NCI-H1436 (cell line): ENCODE measurements around the gene SPATC1L.
"Not testable (repeated sequence)": the region's sequence is repeated elsewhere in the genome, so short reads cannot be mapped to it uniquely, and the experiment has no call there.

ENCODE experiments used
- DNase-seq: peaks from one replicate; lab custom pipeline; 2025; lab: John Stamatoyannopoulos, UW

Gene SPATC1L

DNA sequence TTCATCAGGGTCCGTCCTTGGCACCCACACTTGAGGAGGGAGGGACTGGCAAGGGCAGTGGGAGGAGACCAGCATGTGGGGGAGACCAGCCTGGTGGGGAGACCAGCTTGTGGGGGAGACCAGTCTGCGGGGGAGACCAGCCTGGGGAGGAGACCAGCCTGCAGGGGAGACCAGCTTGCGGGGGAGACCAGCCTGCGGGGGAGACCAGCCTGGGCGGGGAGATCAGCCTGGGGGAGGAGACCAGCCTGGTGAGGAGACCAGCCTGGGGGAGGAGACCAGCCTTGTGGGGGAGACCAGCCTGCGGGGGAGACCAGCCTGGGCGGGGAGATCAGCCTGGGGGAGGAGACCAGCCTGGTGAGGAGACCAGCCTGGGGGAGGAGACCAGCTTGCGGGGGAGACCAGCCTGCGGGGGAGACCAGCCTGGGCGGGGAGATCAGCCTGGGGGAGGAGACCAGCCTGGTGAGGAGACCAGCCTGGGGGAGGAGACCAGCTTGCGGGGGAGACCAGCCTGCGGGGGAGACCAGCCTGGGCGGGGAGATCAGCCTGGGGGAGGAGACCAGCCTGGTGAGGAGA is 836 bp downstream of the SPATC1L start:
- not testable (repeated sequence) for DNase-seq

DNA sequence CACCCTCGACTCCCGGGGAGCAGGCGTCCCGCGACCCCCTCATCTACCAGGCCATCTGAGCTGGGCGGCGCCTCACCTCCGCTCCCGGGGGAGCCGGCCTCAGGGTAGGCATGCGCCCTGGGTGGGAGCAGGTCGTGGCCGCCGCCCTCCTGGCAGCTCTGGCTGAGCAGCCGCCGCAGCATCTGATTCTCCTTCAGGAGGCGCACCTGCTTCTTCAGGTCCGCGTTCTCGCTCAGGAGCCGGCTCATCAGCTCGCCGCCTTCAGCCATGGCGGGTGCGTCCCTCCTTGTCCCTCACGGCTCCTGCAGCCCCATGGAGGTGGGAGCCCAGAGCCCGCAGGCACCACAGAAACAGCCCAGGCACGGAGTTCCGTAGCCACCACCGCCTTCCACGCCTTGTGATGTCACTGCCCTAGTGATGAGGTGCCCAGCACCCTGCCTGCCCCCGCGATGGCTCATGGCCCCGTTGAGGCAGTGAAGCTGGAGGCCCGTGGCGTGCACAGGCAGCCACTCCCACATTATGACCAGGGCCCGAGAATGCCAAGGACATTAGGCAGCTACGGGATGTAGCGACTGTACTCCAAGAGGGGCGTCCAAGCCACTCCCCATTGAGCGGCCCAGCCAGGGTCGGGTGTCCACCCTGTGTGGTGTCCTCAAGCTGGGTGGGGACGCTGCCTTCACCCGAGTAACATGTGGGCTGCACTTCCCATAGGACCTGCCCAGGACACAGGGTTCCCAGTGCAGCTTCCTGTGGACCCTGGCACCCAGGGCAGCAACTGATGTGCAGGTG is 1.5 kb downstream of the SPATC1L start:
- DNase-seq: no peak

DNA sequence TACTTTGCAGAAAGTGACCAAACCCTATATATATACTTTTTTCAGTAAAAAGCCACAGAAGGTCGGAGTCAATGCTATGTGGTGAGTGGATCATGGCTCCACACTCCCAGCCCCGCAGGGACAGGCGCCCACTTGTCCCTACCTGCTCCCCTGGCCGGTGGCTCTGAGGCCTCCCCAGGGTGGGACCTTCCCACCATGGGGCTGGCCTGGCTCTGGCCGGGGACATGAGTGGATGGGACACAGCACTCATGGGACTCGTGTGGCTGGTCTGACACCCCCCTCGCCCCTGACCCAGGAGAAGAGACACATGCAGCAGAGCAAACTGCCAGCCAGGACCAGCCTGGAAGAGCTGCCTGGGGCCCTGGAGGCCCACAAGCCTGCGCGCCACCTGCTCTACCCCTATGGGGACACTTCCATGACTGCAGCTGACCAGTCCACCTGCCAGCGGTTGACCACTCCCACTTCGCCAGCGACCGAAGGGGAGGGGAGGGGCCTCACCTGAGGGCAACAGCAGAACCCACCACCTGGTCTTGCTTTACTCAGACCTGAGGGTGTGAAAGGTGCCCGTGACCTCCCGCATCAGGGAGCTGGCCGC is 2.2 kb downstream of the SPATC1L start:
- no peak for DNase-seq

DNA sequence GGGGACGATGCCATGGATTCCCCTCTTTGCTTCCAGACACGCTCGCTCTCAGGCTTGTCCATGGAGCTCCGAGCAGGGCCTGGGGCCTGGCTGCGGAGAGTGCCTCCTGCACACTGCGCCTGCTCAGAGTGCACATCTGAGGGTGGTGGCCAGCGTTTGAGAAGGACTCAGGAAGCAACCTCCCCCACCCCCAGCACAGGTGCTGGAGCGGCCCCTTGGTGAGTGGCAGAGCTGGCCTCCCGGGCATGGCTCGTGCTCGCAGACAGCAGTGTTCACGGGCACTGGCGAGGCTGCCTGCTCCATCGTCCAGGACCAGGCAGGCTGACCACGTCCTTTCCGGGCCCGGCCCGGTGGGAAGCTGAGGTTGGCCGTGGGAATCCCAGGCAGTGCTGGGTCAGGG is 2.8 kb downstream of the SPATC1L start:
- no peak for DNase-seq

DNA sequence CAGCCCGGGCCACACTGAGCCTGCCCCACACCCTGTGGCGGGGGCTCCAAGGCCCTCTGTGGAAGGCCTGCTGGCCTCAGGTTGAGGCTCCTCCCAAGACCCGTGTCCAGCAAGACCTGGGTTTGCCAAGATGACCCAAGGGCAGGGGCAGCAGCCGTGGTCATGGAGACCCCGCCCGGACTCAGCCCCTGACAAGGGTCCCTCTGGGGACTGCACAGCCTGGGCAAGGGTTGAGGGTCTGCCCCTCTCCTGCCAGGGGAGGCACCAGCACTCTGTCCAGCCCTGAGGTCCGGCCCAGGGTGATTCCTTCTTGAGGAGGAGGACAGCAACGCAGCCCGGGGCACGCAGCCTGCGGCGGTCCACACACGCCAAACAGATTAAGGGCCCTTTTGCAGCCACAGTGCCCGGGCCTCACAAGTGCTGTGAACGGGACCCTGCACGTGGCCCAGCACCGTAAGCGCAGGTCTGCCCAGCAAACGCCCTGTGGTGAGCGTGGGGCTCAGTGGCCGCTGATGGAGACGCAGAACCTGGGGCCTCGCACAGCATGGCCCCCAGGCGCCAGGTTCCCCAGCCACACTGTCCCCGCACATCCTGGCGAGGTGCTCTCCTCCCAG is 3.4 kb downstream of the SPATC1L start:
- DNase-seq: no peak

DNA sequence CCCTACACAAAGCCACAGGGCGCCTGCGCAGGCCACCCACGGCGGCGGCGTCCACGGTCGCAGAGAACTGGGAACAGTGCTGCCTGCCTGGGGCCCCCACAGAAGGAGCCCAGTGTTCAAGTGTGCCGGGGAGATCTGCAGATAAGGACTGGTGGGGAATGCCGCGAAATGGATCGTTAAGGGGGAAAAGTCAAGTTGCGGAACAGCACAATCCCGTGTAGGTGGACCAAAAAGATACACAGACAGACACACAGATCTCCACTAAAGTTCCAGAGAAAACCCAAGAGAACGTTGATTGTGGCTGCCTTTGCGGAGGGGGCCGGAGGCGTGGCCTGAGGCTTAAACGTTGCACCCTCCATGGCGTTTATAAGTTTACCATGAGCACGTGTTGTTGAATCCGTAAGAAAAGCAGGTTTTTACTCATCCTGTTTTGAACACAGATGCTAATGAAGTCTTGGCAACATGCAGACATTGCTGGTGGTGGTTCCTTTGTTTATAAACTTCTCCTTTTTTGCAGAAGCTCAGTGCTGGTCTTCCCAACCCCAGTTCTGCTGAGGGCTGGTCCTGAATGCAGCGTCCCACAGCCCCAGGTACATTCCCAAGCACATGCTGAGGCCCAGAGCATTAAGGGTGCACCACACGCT is 4.1 kb downstream of the SPATC1L start:
- no peak for DNase-seq

DNA sequence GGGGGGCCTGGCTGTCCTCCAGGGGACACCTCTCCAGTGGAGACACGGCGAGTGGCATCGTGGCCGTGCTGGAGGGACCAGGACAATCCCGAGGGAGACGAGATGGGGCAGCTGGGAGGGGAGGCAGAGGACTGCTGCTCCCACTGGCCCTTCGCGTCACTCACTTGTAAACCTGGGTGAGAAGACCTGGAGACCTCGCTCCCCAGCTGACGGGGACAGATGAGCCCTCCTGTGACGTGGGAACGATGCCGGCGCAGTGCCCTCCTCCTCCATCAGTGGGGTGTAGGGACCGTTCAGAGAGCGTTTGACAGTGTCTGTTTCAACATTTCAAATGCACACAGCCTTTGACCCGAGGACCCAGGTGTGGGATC is 4.6 kb downstream of the SPATC1L start:
- no peak for DNase-seq

DNA sequence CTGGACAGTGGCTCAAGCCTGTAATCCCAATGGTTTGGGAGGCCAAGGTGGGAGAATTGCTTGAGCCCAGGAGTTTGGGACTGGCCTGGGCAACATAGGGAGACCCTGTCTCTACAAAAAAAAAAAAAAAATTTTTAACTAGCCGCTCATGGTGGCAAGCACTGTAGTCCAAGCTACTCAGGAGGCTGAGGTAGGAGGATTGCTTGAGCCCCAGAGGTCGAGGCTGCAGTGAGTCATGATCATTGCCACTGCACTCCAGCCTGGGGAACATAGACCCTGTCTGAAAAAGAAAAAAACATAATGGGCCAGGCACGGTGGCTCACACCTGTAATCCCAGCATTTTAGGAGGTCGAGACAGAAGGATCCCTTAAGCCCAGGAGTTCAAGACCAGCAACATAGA is 5.3 kb downstream of the SPATC1L start:
- no peak for DNase-seq

DNA sequence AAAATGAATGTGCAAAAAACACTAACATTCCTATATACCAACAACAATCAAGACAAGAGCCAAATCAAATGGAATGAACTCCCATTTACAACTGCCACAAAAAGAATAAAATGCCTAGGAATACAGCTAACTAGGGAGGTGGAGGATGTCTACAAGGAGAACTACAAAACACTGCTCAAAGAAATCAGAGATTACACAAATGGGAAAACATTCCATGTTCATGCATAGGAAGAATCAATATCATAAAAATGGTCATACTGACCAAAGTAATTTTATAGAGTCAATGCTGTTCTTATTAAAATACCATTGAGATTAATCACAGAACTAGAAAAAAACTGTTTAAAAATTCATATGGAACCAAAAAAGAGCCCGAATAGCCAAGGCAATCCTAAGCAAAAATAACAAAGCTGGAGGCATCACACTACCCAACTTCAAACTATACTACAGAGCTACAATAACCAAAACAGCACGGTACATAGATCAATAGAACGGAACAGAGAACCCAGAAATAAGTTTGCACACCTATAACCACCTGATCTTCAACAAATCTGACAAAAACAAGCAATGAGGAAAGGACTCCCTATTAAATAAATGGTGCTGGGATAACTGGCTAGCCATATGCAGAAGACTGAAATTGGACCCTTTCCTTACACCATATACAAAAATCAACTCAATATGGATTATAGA is 7.7 kb downstream of the SPATC1L start:
- not testable (repeated sequence) for DNase-seq

DNA sequence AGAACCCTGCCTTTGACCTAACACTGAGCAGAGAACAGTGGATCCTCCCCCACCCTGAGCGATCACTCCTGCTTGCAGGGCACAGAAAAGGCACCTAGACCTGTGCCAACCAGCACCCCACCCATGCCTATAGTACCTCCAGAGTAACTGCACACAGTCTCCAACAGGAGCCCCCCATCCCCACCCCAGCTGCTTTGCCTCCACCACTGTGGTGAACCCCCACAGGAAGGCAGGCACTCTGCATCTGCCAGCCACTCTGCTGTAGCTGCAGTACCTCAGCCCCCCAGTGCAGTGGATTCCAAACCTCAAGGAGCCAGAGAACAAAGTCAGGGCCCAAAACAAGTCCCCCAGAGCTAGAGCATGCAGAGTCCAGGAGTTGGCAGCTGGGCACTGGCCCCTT is 10.7 kb downstream of the SPATC1L start:
- no peak for DNase-seq

DNA sequence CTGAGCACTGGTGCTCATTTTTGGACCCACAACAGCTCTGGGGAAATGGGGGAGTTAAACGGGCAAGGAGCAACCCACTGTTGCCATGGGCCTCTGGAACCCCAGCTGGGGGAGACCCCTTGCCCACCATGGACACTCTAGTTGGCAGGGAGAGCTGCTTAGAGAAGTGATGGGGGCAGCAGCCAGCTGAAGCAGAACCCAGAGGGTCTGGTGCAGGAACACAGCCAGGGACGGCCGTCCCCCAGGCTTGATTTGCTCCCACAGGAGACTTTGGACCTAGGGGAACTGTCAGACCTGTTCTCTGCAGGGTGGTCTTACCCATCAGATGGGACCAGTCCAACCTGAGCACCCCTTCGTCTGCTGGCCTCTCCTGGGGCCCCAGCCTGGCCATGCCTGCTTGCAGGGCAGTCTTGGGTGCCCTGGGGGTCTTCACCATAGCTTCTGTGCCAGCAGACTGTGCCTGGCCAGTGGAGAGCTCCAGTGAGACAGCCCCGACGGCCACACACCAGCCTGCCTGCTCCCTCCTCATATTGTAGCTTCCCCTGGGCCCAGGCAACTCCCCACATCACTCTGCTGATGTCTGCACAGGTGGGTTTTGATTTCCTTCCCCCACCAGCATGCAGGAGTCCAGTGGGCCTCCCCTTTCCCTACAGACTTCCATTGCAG is 11.3 kb downstream of the SPATC1L start:
- no peak for DNase-seq

DNA sequence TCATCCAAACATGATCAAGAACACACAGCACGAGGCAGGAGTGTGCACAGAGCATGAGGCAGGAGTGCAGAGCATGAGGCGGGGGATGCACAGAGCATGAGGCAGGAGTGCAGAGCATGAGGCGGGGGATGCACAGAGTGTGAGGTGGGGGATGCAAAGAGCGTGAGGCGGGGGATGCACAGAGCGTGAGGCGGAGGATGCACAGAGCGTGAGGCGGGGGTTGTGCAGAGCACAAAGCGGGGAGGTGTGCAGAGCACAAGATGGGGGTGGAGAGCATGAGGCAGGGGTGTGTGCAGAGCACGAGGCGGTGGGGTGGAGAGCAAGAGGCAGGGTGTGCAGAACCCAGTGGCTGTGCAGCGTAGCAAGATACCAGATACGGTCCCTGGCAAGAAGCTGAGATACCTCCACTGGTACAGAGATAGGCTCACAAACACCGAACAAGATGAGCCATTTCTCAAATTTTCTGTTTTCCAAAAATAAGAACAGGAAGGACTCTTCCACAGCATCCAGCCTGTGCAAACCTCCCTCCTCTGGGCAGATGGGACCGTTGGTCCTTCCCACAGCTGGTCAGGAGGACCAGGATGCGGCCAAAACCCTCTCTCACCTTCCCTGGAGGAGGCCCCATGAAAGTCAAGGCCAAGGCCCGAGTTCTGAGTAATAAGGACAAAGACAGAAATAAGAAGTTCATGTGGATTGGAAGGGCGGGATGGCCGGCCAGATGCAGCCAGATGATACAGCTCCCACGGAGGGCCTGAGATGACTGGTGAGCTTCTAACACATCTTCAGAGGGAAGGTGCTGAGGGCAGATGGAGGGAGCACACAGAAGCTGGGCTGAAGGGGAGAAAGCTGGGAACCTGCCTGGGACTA is 12.0 kb downstream of the SPATC1L start:
- no peak for DNase-seq

DNA sequence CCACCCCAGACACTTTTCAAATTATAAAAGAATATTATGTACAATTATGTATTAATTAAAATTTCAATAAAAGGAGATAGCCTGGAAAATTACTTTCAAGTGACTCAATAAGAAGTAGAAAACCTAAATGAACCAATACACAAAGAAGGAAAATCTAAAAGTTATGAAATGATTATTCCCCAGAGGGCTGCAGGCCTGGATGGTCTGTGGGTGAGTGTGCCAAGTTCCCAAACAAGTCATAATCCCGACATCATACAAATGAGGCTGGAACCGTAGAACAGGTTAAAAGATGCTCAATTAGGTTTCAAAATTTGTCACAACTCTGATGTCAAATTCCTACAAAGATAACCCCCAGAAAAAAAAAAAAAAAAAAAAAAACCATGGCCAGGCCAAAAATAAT is 12.7 kb downstream of the SPATC1L start:
- DNase-seq: no peak

DNA sequence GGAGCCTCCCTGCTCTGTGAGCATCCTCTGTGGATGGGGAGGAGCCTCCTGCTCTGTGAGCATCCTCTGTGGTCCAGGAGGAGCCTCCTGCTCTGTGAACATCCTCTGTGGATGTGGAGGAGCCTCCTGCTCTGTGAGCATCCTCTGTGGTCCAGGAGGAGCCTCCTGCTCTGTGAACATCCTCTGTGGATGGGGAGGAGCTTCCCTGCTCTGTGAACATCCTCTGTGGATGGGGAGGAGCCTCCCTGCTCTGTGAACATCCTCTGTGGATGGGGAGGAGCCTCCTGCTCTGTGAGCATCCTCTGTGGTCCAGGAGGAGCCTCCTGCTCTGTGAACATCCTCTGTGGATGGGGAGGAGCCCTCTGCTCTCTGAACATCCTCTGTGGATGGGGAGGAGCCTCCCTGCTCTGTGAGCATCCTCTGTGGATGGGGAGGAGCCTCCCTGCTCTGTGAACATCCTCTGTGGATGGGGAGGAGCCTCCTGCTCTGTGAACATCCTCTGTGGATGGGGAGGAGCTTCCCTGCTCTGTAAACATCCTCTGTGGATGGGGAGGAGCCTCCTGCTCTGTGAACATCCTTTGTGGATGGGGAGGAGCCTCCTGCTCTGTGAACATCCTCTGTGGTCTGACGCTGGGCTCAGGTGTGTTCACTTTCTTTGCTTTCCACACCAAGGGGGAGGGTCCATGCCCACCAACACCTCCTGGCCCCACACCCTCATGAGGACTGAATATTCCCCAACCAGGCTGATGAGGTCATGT is 13.6 kb downstream of the SPATC1L start:
- not testable (repeated sequence) for DNase-seq

DNA sequence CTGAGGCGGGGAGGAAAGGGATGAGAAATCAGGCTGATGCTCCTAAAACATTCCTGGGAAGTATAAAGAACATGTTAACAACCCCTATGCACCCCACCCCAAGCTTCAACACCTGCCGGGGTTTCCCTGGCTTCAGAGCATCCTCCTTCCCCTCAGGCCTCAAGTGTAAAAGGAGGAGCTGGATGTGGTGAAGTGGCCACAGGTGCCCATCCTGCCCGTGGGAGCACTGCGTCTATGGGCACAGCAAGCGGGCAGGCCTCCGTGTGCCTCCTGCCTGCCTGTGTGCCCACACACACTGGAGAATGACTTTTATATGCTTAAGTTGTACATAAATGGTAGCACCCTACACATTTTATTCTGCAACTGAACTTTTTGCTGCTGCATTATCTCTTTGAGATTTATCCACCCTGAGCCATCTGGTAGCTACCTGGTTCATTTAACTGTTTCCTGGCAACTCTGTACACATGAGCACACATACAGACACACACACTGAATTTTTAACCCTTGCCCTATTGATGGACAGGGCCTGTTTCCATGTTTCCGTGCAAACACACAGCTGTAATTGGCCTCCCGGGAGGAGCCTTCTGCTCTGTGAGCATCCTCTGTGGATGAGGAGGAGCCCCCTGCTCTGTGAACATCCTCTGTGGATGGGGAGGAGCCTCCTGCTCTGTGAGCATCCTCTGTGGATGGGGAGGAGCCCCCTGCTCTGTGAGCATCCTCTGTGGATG is 15.4 kb downstream of the SPATC1L start:
- no peak for DNase-seq

DNA sequence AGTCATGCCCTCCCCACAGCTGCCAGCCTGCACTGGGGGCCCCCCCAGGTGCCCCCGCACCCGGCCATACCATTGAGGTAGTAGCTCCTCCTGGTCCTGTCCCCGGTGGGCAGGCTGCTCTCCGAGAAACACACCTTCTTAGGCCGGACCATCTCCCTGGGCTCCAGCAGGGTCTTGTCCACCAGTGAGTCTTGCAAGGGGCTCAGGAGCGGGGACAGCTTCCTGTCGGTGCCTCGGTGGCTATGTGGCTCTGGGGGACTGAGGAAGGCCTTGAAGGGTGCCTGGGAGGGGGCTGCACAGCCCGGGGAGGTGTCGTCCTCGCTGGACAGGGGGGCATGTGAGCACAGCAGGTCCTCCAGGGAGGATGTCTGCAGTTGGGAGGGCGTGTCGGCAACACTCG is 16.0 kb downstream of the SPATC1L start:
- DNase-seq: no peak

DNA sequence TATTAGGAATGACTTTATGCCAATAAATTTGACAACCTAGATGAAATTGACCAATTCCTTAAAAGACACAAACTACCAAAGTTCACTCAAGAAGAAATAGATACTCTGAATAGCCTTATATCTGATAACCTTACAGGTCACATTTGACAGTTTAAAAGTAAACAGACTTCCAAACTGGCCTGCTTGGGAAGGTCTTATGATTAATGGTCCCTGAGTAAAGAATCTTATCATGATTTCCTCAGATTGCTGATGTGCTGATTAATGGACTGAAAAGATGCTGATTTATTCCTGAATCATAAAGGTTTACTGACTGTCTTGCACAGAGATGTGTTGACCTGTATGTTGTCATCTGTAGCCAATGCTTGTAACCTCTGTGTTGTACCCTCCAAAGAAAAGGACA is 19.2 kb downstream of the SPATC1L start:
- no peak for DNase-seq

DNA sequence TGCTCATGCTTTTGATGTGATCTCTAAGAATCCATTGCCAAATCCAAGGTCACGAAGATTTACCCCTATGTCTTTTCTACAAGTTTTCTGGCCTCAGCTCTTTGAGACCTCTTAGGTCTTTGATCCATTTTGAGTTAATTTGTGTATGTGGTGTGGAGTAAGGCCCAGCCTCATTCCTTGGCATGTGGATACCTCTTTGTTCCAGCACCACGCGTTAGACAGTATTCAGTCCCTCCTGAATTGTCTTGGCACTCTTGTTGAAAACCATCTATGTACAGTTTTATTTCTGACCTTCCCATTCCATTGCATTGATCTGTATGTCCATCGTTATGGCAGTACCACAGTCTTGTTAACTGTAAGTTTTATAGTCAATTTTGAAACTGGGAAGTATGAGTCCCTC is 20.9 kb downstream of the SPATC1L start:
- no peak for DNase-seq
